Fibroblast of mammary gland (primary cell): ENCODE data around the gene LAP3.

Experiments used
- DNase-seq: peaks from one replicate; pipeline ENCODE4 v3.0.0-alpha.2; 2010; ENCODE audit warnings: low read depth
- H3K4me3 ChIP-seq: 2 replicates; pipeline ENCODE4 v1.5.1; 2011; ENCODE audit warnings: low read depth, mild to moderate bottlenecking, low read length, moderate library complexity; ENCODE audit not compliant: control insufficient read depth
- TF ChIP-seq, protein P1 (sequence below): conservative IDR thresholded peaks from 2 replicates; pipeline ENCODE4 v1.5.1; 2011; ENCODE audit warnings: low read depth, low read length, inconsistent platforms; ENCODE audit not compliant: control insufficient read depth, insufficient read depth

LAP3 gene

DNA sequence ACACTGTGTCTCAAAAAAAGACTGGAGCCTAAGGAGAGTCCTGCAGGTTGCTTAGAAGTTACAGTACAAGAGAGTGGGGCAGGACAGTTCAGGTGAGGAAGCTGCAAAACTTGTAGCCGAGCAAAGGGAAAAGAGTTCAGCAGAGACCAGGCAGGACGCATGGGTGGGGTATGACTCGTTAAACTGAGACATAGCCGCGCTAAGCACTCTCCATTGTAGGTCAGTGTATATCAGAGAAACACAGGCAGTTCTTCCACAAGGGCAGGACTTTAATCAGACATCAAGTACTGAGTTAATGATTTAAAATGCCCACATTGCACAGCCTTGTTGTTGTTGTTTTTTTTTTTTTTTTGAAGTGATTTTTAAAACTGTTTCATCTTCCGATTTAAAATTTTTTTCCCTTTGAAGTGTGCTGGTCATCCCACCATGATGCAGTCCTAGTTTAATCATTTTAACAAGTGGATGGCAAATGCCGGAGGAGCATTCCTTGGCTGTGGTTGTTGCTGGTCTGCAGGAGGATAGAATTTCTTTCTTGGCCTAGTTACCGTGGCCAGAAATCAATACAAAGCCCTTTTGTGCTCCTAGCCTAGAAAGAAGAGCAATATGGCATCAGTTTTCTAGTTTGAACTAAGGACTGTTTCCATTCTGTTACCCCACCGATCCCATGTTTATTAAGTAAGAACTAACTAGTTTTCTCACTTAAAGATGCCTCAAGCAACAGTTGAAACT is 10.3 kb downstream of the LAP3 start:
- H3K4me3 ChIP-seq: no peak overlapping the region
- TF ChIP-seq, protein P1, sequence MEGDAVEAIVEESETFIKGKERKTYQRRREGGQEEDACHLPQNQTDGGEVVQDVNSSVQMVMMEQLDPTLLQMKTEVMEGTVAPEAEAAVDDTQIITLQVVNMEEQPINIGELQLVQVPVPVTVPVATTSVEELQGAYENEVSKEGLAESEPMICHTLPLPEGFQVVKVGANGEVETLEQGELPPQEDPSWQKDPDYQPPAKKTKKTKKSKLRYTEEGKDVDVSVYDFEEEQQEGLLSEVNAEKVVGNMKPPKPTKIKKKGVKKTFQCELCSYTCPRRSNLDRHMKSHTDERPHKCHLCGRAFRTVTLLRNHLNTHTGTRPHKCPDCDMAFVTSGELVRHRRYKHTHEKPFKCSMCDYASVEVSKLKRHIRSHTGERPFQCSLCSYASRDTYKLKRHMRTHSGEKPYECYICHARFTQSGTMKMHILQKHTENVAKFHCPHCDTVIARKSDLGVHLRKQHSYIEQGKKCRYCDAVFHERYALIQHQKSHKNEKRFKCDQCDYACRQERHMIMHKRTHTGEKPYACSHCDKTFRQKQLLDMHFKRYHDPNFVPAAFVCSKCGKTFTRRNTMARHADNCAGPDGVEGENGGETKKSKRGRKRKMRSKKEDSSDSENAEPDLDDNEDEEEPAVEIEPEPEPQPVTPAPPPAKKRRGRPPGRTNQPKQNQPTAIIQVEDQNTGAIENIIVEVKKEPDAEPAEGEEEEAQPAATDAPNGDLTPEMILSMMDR: no peak
- DNase-seq: no peak

DNA sequence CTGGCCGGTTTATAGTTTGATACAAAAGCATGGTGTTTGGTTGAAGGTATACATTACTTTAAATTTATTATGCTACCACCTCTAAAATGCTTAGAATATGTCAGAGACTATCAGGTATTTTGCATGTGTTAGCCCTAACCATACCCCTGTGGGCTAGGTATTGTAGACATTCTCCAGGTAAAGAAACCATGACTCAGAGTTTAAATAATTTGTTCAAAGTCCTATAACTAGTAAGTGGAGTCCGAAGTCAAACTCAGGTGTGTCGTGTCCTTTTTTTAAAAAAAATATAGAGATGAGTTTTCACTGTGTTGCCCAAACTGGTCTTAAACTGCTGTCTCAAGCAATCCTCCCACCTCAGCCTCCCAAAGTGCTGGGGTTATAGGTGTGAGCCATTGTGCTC is 12.4 kb downstream of the LAP3 start:
- TF ChIP-seq, protein P1: no peak
- DNase-seq: no peak
- H3K4me3 ChIP-seq: no peak overlapping the region

DNA sequence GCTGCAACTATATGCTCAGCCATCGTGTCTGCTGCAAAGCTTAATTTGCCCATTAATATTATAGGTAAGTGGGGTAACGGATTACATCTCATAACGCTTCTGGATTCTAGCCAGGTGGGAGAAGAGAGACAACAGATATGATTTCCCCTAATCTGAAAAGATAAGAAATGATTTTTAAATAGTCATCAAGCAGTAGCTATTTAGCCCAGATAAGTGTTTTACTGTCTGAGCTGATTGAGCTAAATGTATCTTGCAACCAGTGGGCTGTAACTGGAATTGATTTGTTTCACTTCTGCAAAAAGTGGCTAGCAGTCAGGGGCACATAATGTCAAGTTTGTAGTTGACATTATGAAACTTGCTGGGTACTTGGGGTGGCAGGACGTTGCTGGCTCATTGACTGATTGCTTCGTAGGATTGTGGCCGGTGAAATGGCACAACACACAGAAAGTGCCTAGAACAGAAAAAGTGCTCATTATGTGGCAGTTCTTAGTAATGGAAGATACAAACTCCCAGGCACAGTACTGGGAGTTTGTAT is 18.5 kb downstream of the LAP3 start:
- TF ChIP-seq, protein P1: no peak
- H3K4me3 ChIP-seq: no peak overlapping the region
- DNase-seq: no peak

DNA sequence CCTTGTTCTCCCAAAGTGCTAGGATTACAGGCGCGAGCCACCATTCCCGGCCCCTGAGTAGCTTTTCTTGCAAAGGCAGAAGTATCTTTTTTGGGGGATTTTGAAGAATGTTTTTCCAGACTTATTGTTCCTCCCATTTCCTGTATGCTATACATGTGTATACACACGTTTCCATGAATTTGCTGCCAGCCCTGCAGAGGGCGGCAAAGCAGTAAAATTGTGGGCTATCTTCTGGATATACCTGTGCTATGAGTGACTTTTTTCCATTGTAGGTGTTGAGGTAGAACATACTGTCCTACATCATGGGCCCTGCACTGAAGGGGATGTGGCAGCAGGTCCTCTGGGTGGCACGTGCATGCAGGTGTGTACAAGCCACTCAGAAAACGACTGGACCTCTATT is 20.5 kb downstream of the LAP3 start:
- peak; percentile 14 for DNase-seq
- TF ChIP-seq, protein P1: peak; percentile 37
- no peak overlapping the region for H3K4me3 ChIP-seq

DNA sequence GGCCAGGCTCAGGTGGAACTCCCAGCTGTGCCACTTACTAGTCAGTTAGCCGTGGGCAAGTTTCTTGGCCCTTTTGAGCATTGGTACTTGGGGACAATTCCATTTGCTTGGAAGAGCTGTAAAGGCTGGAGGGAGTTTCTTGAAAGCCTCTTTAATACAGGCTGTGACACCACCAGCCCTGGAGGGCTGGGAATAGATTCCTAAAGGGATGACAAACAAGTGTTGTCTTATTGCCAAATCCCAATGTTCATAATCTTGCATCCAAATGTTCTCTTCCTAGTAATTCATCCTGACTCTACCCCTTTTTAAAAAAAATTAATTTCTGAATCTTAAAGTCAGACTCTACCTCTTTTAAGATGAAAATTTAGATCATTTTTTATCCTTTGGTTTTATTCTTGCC is 22.8 kb downstream of the LAP3 start:
- no peak overlapping the region for H3K4me3 ChIP-seq
- TF ChIP-seq, protein P1: no peak
- peak; percentile 16 for DNase-seq

DNA sequence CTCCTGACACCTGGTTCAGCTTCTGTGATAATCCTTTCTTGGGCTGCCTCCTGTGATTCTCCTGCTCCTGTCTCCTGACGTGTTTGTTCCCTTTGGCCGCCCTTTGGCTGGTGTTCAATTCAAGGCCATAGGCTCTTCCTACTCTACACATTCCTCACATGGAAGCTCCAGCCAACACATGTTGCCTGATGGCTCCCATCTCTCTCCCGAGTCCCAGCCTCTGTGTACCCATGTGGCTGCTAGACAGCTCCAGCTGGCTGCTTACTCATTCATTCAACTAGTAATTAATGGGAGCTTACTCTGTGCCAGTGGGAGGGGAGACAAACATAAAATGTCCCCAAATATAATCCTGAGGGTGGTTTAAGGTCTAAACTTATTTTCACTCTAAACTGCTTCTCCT is 28.2 kb downstream of the LAP3 start:
- H3K4me3 ChIP-seq: no peak overlapping the region

More for the DNA sequence above, 28.2 kb downstream of the LAP3 start:
- TF ChIP-seq, protein P1: no peak
- peak; percentile 31 for DNase-seq
